T47D (cell line): ENCODE results near the gene LURAP1L.
A peak's percentile ranks its signal among the peaks of the same experiment; 100 is the strongest.

Experiments
- DNase-seq, 2 experiments: peaks; one replicate each; pipeline versions ENCODE4 v3.0.0 to v3.0.0-alpha.2; 2011 to 2012; ENCODE audit warnings: low read depth in 1 of 2, low spot score in 1 of 2
- JUND ChIP-seq: IDR thresholded peaks from 2 replicates; pipeline ENCODE4 v1.6.1; 2012; ENCODE audit warnings: low read depth
- in situ Hi-C: cut with HindIII; loops from 2 replicates; pipeline ENCODE4 v1.10.0; 2016; ENCODE audit warnings: low sequenced_read_pairs, low pct_unique_long_range_greater_than_20kb

The LURAP1L gene

DNA sequence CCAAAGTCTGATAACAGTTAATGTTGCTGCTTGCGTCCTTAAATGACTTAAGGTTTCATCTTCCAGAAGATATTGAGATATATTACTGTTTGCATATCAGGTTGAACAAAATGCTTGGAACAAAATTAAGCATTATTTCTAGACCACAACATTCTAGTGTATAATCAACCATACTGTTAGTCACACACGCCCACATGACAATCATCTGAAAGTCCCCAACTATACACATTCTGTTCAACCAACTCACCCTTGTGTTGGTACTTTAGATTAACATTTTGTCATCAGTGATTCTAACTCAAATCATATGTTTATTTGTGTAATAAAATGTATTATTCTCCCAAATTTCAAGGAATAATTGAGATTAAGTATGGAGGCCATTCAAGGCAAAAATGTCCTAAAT, 47.3 kb downstream of the LURAP1L start:
- DNase-seq: no peak
- in situ Hi-C loops: no loop called here
- no peak for TF ChIP-seq JUND

DNA sequence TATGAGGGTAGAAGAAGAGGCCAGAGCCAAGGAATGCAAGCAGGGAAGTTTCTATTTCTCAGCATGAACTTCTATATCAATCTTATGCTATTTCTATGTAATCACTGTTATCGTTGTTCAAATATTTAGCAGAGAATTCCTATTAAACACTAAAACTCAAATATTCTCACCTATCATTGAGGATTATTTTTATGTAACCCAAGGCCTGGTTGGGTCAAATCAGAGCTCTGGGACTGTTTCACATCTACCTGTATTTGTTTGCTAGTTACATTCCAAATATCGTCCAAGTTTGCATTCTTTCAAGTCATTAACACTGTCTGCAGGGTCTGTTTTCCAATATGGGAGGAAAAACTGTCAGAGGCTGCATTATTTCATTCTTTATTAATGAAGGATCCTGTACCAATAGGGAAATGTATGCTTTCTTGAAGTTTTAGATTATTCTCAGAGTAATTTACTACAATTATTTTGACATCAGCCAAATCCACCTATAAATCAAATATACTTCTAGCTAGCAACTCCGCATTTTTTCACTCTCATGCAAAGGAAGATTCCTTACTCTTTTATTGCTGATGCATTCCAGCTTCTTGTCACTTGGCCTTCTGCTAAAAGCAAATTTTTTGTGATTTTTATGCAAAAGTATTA, 52.2 kb downstream of the LURAP1L start:
- in situ Hi-C loops: no loop called here
- peak; percentile 19; the same call in 1 of the 2 replicates for TF ChIP-seq JUND
- DNase-seq: peak in 1 of 2 experiments; percentile 67

DNA sequence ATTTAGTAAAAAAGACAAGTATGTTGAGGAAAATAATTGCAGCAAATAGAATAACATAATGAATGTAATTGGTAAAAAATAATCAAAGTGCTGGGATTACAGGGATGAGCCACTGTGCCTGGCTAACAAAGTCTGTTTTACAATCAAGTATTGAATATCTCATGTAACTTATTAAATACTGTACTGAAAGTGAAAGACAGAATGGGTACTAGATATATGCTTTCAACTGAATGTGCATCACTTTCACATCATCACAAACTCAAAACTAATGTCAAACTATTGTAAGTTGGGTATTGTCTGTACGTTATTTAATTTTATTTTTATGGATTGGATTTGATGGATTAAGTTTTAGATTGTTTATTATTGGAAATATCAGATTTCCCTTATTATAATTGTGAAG, 58.9 kb downstream of the LURAP1L start:
- DNase-seq: no peak
- in situ Hi-C loops: no loop called here
- TF ChIP-seq JUND: no peak

DNA sequence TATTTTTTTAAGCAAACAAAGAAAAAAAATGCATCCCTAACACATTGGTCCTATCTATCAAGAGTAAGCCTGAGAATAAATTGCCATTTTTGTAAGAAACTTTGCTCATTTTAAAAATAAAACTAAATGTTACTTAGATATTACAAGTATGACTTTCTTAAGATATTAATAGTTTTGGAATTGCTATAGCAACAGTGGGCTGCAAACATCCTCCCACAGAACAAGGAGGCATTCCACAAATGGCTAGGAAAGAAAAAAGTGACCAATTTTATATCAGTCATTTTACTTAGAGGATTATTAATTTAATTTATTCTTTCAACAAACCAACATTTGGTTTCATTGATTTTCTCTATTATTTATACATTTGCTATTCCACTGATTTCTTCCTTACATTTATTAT, 63.7 kb downstream of the LURAP1L start:
- no peak for TF ChIP-seq JUND
- in situ Hi-C loops: no loop called here
- no peak for DNase-seq

DNA sequence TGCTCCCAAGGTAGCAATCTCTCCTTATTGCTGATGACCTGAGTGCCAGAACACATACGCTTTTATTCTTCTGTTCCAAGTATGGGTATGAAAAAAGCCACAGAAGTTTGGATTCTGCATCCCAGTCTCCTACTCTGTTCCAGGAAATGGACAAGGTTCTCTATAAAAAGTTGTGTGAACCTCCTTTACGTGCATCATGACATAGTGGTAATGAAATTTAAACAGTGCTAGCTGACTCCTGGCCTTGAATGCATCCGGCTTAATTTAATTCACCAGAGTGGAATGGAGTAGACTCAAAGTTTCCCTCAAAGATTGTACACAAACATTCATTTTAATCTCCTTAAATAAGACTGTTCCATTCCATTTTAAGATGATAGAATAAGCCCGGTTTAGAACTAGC, 68.9 kb downstream of the LURAP1L start:
- in situ Hi-C loops: no loop called here
- no peak for TF ChIP-seq JUND
- no peak for DNase-seq

DNA sequence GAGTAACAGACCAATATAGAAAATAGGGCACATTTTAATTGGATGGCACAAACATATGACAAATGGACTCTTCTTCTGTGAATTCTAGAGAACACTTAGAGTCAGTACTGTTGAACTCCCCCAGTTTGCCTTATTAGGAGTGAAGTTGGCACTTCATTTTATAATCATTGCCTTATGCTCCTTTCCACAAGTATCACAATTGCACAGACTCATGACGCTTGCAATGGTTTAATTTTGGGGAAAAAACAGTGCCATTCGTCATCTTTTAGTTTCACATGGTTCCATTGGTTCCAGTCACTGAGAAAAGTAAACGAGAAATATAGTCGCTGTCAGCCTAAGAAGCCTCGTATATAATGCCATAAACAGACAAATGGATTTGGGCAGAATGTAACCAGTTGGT, 71.2 kb downstream of the LURAP1L start:
- DNase-seq: no peak
- TF ChIP-seq JUND: no peak
- in situ Hi-C loops: no loop called here

DNA sequence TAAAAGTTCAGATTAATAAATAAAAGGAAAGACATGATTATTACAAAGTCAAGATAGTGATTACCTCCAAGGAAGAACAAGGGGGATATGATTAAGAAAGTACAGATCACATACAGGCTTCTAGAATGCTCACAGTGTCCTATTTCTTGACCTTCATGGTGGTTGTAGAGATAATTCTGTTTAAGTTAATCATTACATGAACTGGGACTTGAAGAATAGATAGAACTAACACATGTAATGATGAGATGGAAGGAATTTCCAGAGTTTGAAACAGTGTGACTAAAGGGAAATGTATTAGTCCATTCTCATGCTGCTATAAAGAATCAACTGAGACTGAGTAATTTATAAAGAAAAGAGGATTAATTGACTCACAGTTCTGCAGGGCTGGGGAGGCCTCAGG, 72.7 kb downstream of the LURAP1L start:
- no peak for TF ChIP-seq JUND
- in situ Hi-C loops: no loop called here
- DNase-seq: no peak

DNA sequence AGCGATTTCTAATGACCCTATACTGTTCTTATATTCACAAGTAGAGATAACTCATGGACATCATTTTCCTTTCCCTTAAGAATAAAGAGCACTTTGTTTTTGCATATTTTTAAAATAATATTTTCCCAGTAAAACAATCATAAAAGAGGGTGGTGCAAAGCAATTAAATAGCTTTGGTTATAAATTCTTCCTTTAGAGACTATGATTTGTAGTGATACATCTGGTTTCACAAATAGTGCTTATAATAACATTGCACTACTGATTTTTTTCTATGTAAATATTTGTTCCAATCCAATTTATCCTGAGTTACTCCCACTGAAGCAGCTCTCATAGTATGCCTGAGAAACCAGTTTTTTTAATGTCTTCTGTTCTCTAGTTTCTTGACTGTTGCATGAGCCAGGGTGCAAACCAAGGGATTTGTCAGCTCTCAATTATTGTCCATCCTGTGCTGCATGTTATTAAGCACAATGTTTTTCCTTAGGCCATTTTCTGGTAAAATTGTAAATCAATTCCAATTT, 74.7 kb downstream of the LURAP1L start:
- DNase-seq: peak in 1 of 2 experiments; percentile 47
- no peak for TF ChIP-seq JUND
- in situ Hi-C loops: no loop called here

DNA sequence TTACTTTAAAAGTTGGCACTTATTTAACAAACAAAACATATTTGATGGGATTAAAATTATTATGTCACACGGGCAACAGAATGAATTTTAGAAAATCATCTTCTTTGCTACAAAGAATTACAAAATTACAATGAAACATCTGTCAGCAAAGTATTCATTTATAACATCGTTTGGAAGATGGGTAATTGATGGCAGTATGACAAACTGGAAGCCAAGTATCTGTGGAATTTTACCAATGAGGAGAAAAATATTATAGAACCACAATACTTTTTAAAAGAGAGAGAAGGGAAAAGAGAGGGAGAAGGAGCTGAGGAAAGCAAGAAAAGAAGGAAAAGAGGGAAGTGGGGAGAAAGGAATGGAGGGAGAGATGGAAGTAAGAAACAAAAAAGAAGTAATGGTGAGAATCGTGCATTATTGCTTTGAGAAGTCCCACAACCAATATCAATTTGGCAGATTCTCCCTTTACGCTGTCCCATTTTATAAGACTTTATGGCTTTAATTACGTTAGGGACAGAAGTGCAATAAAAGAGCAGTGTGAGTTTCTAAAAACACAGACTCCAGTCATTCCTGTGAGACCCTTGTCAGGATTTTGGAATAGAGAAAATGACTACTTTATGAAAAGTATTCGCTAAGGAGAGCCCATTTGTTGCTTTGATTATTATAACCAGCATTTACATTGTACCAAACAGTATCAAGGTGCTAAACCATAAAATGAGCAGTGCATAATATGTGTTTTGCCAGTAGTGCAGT, 76.7 kb downstream of the LURAP1L start:
- in situ Hi-C loops: no loop called here
- DNase-seq: no peak
- TF ChIP-seq JUND: no peak

DNA sequence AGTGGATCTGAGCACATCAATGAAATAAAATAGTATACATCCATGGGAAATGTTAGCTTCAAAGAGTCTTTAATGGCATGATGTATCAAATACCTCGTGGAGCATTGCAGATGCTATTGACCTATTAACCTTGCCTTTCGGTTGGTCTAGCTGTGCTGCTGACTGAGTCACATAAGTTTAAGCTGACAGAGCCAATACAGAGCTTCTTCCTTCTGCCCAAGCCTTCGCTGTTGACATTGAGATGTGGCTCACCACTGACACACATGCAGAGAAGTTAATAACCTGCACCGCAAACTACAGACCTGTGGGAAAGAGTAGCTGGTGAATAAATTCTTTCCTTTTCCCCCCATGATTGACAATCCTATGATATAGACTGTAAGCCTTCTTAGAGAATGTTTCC, 78.2 kb downstream of the LURAP1L start:
- DNase-seq: no peak
- in situ Hi-C loops: no loop called here
- TF ChIP-seq JUND: no peak

DNA sequence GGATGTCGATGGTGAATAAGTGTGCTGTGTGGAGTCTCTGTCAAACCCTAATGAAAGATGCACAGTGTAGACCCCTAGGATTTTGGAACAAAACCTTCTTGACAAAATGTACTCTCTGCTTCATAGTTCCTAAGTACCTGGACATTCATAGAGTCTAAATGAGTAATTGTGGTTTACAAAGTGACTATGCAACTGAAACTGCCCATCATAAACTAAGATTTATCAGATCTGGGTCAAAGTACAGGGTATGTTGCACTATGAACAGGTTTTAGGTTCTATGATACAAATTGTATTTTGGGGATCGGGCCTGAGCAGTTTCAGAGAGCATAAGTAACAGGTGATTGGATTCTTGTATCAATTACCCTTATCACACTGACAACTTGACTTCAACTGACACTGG, 79.4 kb downstream of the LURAP1L start:
- DNase-seq: no peak
- no peak for TF ChIP-seq JUND
- in situ Hi-C loops: no loop called here

DNA sequence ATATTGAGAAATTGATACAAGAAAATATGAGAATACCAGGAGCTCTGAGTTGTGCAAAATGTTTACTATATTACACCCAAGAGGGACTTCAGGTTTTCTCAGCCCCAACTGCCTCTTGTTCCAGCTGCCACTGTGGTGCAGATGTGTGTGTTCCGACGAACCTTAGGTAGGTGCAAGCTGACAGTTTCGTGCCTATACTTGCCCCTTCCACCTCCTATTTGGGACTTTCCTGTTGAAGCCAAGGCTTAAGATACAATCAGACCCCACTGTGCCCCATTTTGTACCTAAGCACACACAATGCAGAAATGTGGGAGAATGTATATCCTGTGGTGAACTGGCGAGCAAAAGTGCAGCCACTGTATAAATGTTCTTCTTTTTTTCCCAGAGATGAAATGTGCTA, 80.2 kb downstream of the LURAP1L start:
- no peak for DNase-seq
- in situ Hi-C loops: no loop called here
- TF ChIP-seq JUND: no peak

DNA sequence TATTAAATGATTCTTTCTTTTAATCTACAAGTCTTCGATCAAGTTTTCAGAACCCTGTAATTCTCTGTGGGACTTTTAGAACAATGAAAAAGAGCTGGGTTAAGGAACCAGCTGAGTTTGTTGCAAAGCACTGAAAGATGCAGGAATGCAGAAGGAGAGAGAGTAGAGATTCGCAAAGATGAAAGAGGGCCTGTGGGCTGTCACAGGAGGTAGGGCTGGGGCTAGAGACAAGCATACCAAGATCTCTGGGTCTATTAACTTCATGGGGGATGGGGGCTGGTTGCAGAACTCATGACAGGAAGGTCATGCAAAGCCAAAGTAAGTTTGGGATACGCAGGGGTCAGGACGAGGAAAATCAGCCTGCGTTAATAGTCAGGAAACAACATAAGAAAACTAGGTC, 81.8 kb downstream of the LURAP1L start:
- no peak for DNase-seq
- in situ Hi-C loops: no loop called here
- TF ChIP-seq JUND: no peak
